ENCODE measurements around the gene RIMKLB.

GRCh38 chr12:8770499-8770898 is 72.7 kb downstream of the RIMKLB start:
- TF ChIP-seq, protein P1, sequence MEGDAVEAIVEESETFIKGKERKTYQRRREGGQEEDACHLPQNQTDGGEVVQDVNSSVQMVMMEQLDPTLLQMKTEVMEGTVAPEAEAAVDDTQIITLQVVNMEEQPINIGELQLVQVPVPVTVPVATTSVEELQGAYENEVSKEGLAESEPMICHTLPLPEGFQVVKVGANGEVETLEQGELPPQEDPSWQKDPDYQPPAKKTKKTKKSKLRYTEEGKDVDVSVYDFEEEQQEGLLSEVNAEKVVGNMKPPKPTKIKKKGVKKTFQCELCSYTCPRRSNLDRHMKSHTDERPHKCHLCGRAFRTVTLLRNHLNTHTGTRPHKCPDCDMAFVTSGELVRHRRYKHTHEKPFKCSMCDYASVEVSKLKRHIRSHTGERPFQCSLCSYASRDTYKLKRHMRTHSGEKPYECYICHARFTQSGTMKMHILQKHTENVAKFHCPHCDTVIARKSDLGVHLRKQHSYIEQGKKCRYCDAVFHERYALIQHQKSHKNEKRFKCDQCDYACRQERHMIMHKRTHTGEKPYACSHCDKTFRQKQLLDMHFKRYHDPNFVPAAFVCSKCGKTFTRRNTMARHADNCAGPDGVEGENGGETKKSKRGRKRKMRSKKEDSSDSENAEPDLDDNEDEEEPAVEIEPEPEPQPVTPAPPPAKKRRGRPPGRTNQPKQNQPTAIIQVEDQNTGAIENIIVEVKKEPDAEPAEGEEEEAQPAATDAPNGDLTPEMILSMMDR (IDR thresholded peaks at IDR 0.05), result no peak
- TF ChIP-seq POLR2A (IDR thresholded peaks at IDR 0.05) (no peak), EP300 (IDR thresholded peaks at IDR 0.05) (no peak)

Data from upper lobe of left lung (tissue), 4 donors.